Gastroesophageal sphincter (tissue), 3 donors: ENCODE measurements around the gene CFAP61.

ENCODE experiments used
- CTCF ChIP-seq, 4 experiments: fragments of 200-600 bp in 2 of 4; fragments of 450-650 bp in 2 of 4; sonication (generic) in 1 of 4; IDR thresholded peaks; one replicate each; pipeline ENCODE4 v1.5.1; 2017 to 2019; ENCODE audit warnings: antibody characterized with exemption in 4 of 4, mild to moderate bottlenecking in 2 of 4, moderate library complexity in 2 of 4
- POLR2A ChIP-seq, 2 donors: fragments of 450-650 bp; IDR thresholded peaks; one replicate each; pipeline ENCODE4 v1.6.1; 2017; ENCODE audit warnings: antibody characterized with exemption in 2 of 2, mild to moderate bottlenecking in 2 of 2, moderate library complexity in 1 of 2
- POLR2AphosphoS5 ChIP-seq: sonication (generic); formaldehyde crosslinking; IDR thresholded peaks from one replicate; pipeline ENCODE4 v1.6.1; 2017; ENCODE audit warnings: antibody characterized with exemption

- no peak for TF ChIP-seq CTCF (IDR thresholded peaks at IDR 0.05)
- no peak for TF ChIP-seq POLR2A (IDR thresholded peaks at IDR 0.05)
- TF ChIP-seq POLR2AphosphoS5, result no peak
These were observed 28.9 kb upstream of the CFAP61 start for GRCh38 chr20:20023395-20023794.
